Parathyroid adenoma (tissue), 2 donors: ENCODE data around the gene MAJIN.

ENCODE experiments used
- H2AFZ ChIP-seq: fragments of 300-600 bp; sonication (generic); one replicate; pipeline ENCODE4 v1.7.0; 2017; ENCODE audit warnings: antibody characterized with exemption, mild to moderate bottlenecking
- H3K27ac ChIP-seq: fragments of 300-600 bp; sonication (generic); one replicate; pipeline ENCODE4 v1.7.0; 2017
- H3K27me3 ChIP-seq: fragments of 300-600 bp; sonication (generic); one replicate; pipeline ENCODE4 v1.7.0; 2017; ENCODE audit warnings: low read length; ENCODE audit not compliant: control insufficient read depth, insufficient read depth
- H3K36me3 ChIP-seq: fragments of 300-600 bp; sonication (generic); one replicate; pipeline ENCODE4 v1.7.0; 2017; ENCODE audit warnings: low read length; ENCODE audit not compliant: control insufficient read depth, insufficient read depth
- H3K4me1 ChIP-seq: fragments of 300-600 bp; sonication (generic); one replicate; pipeline ENCODE4 v1.7.0; 2017; ENCODE audit warnings: control low read depth
- H3K4me2 ChIP-seq: fragments of 300-600 bp; sonication (generic); one replicate; pipeline ENCODE4 v1.7.0; 2017; ENCODE audit warnings: low read length
- H3K4me3 ChIP-seq: fragments of 300-600 bp; sonication (generic); one replicate; pipeline ENCODE4 v1.7.0; 2017; ENCODE audit warnings: low read depth, low read length
- H3K79me2 ChIP-seq: fragments of 300-600 bp; sonication (generic); one replicate; pipeline ENCODE4 v1.7.0; 2017; ENCODE audit warnings: control low read depth
- H3K9ac ChIP-seq: fragments of 300-600 bp; sonication (generic); one replicate; pipeline ENCODE4 v1.7.0; 2017; ENCODE audit warnings: mild to moderate bottlenecking
- H3K9me3 ChIP-seq: fragments of 300-600 bp; sonication (generic); one replicate; pipeline ENCODE4 v1.7.0; 2017; ENCODE audit warnings: low read length; ENCODE audit not compliant: control insufficient read depth
- CTCF ChIP-seq: fragments of 300-600 bp; sonication (generic); IDR thresholded peaks from one replicate; pipeline ENCODE4 v1.7.0; 2017; ENCODE audit warnings: antibody characterized with exemption, mild to moderate bottlenecking
- donor health status: primary hyperparathyroidism.

Gene MAJIN

GRCh38 chr11:64903291-64903833, 68.5 kb downstream of the MAJIN start:
- H3K27me3 ChIP-seq: no peaks in the 10 kb centered on the region
- no peak for TF ChIP-seq CTCF
- no peak overlapping the region for H3K9ac ChIP-seq
- H3K79me2 ChIP-seq: no peaks in the 10 kb centered on the region
- no peaks in the 10 kb centered on the region for H3K4me1 ChIP-seq
- H3K36me3 ChIP-seq: no peaks in the 10 kb centered on the region
- H3K9me3 ChIP-seq: no peaks in the 10 kb centered on the region
- H3K27ac ChIP-seq: no peak overlapping the region
- no peak overlapping the region for H3K4me3 ChIP-seq
- no peak overlapping the region for H2AFZ ChIP-seq
- no peak overlapping the region for H3K4me2 ChIP-seq

- Histone ChIP-seq H3K27ac (no peak overlapping the region), H2AFZ (no peak overlapping the region), H3K9me3 (no peaks in the 10 kb centered on the region), H3K27me3 (no peaks in the 10 kb centered on the region), H3K9ac (no peak overlapping the region), H3K79me2 (no peaks in the 10 kb centered on the region), H3K4me1 (no peaks in the 10 kb centered on the region), H3K4me2 (no peak overlapping the region), H3K36me3 (no peaks in the 10 kb centered on the region), H3K4me3 (no peak overlapping the region)
- TF ChIP-seq CTCF: no peak
These were observed 69.6 kb downstream of the MAJIN start for GRCh38 chr11:64902102-64902900.

- no peak for TF ChIP-seq CTCF
- Histone ChIP-seq H3K79me2 (no peaks in the 10 kb centered on the region), H3K9me3 (no peaks in the 10 kb centered on the region), H2AFZ (no peak overlapping the region), H3K27me3 (no peaks in the 10 kb centered on the region), H3K4me1 (no peaks in the 10 kb centered on the region), H3K4me3 (no peak overlapping the region), H3K27ac (no peak overlapping the region), H3K36me3 (no peaks in the 10 kb centered on the region), H3K4me2 (no peak overlapping the region), H3K9ac (no peak overlapping the region)
These were observed 71.1 kb downstream of the MAJIN start for GRCh38 chr11:64900774-64901173.

GRCh38 chr11:64900263-64900678, 71.6 kb downstream of the MAJIN start:
- Histone ChIP-seq H3K4me1 (no peaks in the 10 kb centered on the region), H3K27ac (no peak overlapping the region), H3K27me3 (no peaks in the 10 kb centered on the region), H3K36me3 (no peaks in the 10 kb centered on the region), H3K4me3 (no peak overlapping the region), H3K4me2 (no peak overlapping the region), H3K79me2 (no peaks in the 10 kb centered on the region), H2AFZ (no peak overlapping the region), H3K9ac (no peak overlapping the region), H3K9me3 (no peaks in the 10 kb centered on the region)
- no peak for TF ChIP-seq CTCF

GRCh38 chr11:64898541-64898940, 73.4 kb downstream of the MAJIN start:
- no peaks in the 10 kb centered on the region for H3K36me3 ChIP-seq
- H3K27ac ChIP-seq: no peak overlapping the region
- H3K79me2 ChIP-seq: no peaks in the 10 kb centered on the region
- no peaks in the 10 kb centered on the region for H3K4me1 ChIP-seq
- TF ChIP-seq CTCF: no peak
- no peak overlapping the region for H2AFZ ChIP-seq
- H3K4me3 ChIP-seq: no peak overlapping the region
- H3K9ac ChIP-seq: no peak overlapping the region
- H3K27me3 ChIP-seq: no peaks in the 10 kb centered on the region
- H3K4me2 ChIP-seq: no peak overlapping the region
- H3K9me3 ChIP-seq: no peaks in the 10 kb centered on the region
